CD4-positive, alpha-beta T cell treated with Interleukin-17A for 4 hours (primary cell): ENCODE data around the gene IL6R.

Experiments
- DNase-seq: peaks from one replicate; pipeline ENCODE4 v3.0.0-alpha.2; 2020; ENCODE audit warnings: mixed read lengths

Gene IL6R

GRCh38 chr1:154427173-154428139, 22.3 kb downstream of the IL6R start:
- DNase-seq: no peak

- no peak for DNase-seq
These were observed 24.0 kb downstream of the IL6R start for GRCh38 chr1:154429118-154429517.

GRCh38 chr1:154429841-154430611, 24.9 kb downstream of the IL6R start:
- no peak for DNase-seq

- DNase-seq: no peak
These were observed 25.8 kb downstream of the IL6R start for GRCh38 chr1:154430903-154431302.

GRCh38 chr1:154431586-154432373, 26.6 kb downstream of the IL6R start:
- DNase-seq: peak; percentile 42

- DNase-seq: peak; percentile 66
These were observed 28.1 kb downstream of the IL6R start for GRCh38 chr1:154433161-154433764.

- DNase-seq: no peak
These were observed 29.4 kb downstream of the IL6R start for GRCh38 chr1:154434346-154435085.

GRCh38 chr1:154435599-154436200, 30.6 kb downstream of the IL6R start:
- DNase-seq: no peak

GRCh38 chr1:154436433-154436832, 31.3 kb downstream of the IL6R start:
- no peak for DNase-seq

- DNase-seq: peak; percentile 27
These were observed 35.1 kb downstream of the IL6R start for GRCh38 chr1:154440036-154440804.

- peak; percentile 56 for DNase-seq
These were observed 36.2 kb downstream of the IL6R start for GRCh38 chr1:154441241-154441888.

GRCh38 chr1:154442006-154442740, 37.0 kb downstream of the IL6R start:
- DNase-seq: peak; percentile 42

GRCh38 chr1:154443274-154444013, 38.3 kb downstream of the IL6R start:
- no peak for DNase-seq

GRCh38 chr1:154445040-154445472, 39.9 kb downstream of the IL6R start:
- peak; percentile 68 for DNase-seq

- no peak for DNase-seq
These were observed 41.1 kb downstream of the IL6R start for GRCh38 chr1:154446292-154446691.

- DNase-seq: no peak
These were observed 41.6 kb downstream of the IL6R start for GRCh38 chr1:154446789-154447188.

GRCh38 chr1:154448331-154448811, 43.2 kb downstream of the IL6R start:
- no peak for DNase-seq

GRCh38 chr1:154453161-154453560, 48.0 kb downstream of the IL6R start:
- DNase-seq: no peak
